Amniotic stem cell (primary cell): ENCODE results near the gene FAM47E.
"Not testable (repeated sequence)": the region's sequence is repeated elsewhere in the genome, so short reads cannot be mapped to it uniquely, and the experiment has no call there.

Source experiments
- DNase-seq: peaks from one replicate; lab custom pipeline; 2025; lab: John Stamatoyannopoulos, UW

FAM47E gene

DNA sequence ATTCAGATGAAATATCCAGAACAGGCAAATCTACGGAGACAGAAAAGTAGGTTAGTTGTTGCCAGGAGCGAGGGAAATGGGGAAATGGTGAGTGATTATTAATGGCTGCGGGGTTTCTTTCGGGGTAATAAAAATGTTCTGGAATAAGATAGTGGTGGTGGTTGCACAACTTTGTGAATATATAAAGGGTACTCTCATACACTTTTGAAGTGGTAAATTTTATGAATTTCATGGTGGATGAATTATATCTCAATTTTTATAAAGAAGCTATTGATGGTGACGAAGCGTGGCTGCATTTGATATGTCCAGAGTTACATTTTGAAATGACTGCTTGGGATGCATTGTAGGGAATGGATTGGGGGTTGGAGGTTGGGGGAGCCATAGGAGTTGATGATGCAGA is 16.3 kb downstream of the FAM47E start:
- DNase-seq = no peak

DNA sequence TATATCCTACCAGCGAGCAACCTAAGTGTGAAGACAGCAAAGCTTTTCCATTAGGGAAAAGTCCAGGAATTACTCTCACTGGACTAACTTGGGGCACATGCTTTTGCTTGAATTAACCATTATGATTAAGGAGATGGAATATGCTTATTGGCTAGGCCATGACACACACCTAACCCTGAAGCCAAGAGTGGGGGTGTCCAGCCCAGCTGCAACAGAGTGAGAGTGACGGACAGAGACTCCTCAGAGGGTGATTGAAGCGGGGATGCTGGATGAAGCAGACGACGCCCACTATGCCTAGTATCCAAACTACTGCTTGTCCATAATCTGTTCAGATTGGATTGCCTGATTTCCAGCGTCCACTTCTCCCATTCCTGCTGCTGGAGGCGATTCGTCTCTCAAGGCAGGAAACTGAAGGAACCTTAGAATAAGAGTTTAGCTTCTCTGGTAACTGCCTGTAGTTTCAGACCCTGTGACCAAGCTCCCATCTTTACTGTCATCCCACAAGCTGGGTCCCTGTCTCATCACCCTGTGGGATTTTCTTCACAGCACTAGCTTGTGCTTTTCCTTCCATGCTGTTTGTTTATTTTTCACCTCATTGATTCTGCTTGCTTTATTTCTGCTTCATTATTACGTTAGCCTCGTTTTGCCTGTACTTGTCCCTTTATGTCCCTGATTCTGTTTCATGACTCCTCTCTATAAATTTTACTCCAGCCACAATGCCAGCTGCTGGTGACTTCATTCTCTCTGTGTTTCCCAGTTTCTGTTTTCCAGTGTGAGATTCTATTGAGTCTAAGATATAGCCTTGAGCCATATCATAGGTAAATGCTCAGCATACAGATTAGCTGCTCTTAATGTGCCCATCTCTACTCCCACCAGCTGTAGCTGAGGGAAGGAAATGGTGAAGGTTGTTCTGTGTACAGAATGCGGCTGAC is 19.0 kb downstream of the FAM47E start:
- DNase-seq = no peak

DNA sequence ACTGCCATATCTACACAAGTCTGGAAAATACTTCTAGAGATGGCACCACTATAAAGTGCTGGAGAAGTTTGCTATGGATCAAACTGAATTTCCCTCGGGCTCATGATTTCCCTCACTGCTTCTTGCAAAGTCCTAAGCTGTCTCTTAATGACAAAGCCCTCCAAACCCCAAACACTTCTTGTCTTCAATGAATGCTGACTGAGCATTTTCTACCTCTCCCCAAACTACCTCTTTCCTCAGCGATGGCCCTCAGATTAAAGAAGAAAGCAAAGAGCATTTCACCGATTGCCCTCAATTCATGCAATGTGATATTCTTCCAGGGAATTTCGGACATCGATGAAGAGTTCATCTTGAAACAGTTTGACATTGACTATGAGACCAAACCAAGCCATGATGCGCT is 19.7 kb downstream of the FAM47E start:
- DNase-seq = no peak

DNA sequence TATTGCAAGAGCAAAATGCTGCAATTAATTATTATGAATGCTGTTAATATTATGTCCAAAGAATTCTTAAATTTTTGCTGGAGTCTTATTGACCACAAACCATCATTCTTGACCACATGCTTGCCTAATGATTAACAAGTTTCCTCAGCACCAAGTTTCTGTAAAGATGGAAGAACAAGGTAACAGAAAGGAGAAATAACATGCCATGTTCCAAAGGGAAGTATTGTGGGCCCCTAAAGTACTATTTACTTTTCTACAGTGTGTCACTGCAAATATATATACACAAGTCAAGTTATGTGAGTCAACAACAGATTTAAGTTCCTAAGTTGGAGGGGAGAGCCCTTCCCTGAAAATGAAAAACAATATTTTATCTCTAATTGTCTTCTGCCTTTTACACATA is 20.6 kb downstream of the FAM47E start:
- no peak for DNase-seq

DNA sequence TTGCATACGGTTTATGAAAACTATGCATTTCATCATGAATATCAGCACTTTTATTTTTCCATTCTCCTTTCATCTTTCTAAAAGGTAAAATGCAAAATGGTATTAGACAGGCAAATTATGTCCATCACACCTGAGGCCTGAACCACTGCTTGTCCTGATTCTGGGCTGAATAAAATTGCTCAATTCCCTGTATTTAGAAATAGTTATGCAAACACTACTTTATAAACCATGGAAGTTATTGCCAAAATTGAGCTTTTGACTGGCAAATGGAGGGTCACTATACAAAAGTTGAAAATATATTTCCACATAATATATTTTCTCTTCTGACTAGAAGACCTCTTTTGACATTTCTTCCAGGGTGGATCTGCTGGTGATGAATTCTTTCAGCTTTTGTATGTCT is 21.1 kb downstream of the FAM47E start:
- no peak for DNase-seq

DNA sequence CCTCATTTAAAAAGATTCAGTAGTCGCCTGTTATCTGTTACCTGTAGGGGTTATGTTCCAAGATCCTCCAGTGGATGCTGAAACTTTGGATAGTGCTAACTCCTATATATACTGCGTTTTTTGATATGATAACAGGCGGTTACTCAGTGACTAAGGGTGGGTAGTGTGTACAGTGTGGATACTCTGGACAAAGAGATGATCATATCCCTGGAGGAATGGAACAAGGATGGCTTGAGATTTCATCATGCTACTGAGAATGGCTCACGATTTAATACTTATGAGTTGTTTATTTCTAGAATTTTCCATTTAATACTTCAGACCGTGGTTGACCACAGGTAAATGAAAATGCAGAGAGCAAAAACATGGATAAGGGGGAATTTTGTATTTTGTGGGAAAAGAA is 21.5 kb downstream of the FAM47E start:
- no peak for DNase-seq

DNA sequence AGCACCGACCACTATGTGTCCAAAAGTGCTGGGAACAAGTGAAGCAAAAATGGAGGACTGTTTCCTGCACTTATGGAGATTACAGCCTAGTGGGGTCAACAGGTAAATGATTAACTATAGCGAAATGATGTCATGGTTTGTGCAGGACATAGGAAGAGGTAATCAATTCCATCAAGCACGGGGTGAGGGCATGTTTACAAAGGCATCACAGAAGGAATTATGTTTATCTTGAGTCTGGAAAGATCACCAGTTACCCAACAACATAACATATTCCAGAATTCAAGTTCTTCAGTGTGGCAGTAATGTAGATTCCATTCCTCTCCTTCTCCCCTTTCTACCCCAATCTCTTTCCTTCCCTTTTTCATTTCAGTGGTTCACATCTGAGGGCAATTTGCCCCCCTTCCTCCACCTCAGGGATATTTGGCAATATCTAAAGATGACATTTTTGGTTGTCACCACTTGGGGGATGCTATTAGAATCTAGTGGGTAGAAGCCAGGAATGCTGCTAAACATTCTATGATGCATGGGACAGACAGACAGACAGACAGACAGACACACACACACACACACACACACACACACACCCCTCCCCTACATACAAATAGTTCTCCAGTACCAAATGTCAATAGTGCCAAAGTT is 24.1 kb downstream of the FAM47E start:
- DNase-seq = no peak

DNA sequence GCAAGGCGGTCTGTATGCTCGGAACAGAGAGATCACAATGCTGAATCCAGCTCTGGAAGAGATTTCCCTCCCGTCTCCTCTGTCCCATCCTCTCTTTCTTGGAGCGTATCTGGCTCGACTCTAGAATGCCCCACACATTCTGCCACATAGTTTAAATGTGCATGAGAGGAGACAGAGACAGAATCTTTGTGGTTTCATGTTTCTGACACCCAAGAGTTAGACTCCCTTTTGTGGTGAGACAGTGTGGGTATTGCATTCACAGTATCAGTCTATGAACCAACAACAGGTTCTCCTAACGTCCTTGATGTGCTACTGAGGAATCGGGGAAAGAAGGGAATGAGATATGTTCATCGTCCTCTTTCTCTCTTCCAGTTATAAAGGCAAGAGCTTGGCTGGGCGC is 25.3 kb downstream of the FAM47E start:
- no peak for DNase-seq

DNA sequence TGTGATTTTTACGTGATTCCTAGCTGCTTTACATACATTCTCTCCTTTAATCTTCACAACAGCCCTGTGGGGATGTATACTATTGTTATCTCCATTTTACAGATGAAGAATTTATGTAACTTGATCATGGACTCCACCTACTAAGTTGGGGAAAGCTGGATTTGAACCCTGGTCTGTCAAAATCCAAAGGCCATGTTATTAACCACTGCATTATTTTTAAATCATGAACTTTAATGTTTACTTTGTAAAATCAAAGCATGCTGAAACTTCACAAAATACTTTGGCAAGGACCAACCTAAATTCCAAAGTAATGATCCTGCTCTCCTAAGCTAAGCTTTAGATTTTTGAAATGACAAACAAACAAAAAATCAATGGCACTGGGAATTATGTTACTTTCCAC is 26.1 kb downstream of the FAM47E start:
- DNase-seq = no peak

DNA sequence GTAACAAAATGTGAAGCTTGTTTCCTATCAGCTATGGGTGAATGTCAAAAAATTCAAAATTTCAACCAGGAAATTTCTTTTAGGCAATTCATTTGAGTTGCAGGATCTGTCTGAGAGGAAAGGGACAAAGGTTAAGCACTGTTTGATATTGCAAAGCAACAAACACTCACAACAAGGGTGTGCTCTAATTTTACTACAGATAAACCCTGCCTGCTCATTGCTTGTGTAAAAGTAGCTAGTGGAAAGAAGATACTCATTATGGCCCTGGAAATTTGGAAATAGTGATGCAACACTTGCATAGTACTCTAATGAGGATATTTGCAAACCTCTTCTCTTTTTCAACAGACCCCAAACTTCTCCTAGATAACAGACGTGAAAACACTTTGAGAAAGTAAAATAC is 27.1 kb downstream of the FAM47E start:
- no peak for DNase-seq

DNA sequence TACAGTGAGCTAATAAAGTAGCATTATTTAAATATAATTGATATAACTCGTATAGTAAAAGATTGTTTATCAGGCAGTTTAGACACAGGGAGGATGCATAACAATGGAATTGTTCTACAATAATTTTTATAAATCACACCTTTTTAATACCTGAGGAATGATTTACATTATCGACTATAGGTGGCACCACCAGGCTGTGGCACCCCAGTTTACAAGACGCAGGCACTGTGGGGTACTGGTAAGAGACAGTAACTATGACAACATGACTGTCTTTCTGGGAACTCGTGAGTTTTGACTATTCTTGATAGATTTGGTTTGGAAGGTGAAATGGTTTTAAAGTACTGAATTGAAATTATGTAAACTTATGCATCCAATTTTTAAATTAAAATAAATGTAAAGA is 27.9 kb downstream of the FAM47E start:
- DNase-seq = no peak

DNA sequence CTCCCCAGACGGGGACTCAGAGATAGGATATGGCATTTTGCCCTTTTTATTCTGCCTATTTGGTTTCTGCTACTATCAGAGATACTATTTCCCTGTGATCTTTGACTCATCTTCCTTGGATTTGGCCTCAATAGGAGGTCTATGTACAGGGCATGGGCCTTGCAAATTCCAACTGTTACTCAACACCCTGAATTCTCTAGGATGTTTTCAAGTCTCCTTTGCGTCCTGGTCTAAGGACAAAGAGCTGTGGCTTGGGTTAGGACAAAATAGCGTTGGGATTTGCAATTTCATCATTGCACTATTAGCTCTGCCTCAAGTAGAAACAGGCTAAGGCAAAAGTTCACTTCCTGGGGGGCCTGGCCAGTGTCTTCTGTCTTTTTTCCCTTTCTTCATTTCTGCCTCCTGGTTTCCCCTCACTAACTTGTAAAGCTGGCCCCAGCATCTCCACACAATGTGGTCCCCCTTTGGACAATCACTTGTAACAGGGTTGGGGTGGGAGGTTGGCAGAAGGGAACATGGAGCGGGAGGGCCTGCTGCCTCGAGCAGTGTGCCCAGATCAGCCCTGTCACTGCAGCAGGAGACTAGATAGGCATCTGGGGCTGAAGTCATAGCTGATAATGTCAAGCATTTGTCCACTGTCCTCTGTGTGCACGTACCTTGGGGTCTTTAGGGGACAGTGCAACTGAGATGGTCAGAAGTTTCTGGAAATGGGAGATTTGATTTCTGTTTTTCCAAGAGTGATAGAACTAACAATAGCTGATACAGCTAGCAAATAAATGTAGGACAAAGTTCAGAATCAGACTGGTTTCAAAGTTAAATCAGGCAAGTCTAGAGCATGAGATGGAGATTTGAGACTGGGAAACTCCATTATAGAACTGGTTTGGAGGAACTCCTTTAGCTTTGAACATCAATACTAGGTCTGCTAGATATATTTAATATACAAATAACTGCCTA is 29.2 kb downstream of the FAM47E start:
- DNase-seq = no peak

DNA sequence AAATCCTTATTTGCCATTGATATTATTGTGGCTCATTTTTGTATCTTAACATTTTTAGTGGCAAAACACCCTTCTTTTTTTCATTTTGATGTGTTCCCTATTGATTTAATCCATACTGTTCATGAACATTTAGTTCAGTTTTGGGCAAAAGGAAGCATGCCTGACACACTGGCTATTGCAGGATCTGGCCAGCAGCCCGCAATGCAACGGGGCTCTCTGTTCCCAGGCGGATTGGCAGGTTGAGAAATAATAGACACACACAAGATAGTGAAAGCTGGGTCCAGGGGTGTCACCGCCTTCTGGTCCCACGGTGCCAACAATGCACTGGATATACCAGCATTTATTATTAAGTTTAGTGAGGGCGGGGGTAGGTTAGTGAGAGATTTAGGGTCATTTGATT is 30.1 kb downstream of the FAM47E start:
- DNase-seq = not testable (repeated sequence)

DNA sequence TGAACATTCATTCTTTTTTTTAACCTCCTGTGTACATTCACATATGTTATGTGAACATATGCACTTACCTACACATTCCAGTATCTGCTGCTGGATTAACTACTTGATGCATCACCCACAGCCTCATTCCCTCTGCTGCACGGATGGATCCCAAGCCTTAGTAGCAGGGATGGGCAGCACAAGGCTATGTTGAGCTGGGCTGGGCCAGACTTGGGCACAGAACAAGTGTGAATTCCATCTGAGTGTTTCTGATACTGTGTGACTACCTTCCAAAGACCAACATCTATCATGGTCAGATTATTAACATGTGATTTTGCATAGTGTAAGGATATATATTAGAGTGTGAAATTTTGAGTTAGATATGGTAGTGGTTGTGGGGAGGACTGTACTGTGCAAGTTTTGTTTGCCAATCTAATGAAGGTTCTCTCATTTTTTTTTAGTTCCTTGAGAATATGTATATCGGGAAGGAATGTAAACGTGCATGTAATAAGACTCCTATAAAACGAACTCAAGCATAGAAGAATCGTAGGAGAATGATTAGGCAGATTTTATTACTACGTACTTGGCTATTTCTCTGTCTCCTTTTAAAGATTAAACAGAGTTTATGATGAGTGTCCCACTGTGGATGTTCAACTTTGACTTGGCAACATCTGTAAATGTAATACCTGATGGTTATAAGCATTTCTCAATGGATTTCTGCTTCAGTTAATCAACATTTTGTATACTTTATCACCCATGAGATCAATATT is 31.6 kb downstream of the FAM47E start:
- no peak for DNase-seq

DNA sequence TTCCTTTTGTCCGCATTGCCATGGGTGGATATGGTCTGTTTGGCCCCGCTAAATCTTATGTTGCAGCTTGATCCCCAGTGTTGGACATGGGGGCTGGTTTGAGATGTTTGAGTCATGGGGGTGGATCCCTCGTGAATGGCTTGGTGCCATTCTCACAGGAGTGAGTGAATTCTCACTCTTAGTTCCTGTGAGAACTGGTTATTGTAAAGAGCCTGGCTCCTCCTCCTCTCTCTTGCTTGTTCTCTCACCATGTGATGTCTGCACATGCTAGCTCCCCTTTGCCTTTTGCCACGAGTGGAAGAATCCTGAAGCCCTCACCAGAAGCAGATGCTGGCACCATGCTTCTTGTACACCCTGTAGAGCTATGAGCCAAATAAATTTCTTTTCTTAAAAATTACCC is 32.4 kb downstream of the FAM47E start:
- no peak for DNase-seq

DNA sequence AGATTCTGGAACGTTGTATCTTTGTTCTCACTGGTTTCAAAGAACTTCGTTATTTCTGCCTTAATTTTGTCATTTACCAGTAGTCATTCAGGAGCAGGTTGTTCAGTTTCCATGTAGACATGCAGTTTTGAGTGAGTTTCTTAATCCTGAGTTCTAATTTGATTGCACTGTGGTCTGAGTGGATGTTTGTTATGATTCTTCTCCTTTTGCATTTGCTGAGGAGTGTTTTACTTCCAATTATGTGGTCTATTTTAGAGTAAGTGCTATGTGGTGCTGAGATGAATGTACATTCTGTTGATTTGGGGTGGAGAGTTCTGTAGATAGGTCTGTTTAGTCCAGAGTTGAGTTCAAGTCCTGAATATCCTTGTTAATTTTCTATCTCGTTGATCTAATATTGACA is 36.3 kb downstream of the FAM47E start:
- not testable (repeated sequence) for DNase-seq

DNA sequence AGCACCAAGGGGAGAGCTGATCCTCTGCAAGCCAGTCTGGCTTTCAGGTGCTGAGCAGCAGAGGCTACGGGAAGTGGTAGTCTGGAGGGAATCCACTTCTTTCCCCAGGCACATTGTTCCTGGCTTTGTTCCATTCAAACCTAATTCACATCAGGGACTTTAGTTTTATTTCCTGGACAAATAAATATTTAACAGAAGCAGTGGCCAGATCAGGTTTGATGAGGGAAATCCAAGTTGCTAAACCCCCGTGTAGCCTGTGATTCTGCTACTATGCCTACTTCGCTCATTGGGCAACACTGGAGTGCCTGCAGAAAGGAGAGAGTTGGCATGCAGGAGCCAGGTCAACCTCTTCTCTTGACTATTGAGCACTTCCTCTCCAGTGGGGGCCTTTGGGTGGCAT is 41.2 kb downstream of the FAM47E start:
- DNase-seq = no peak

DNA sequence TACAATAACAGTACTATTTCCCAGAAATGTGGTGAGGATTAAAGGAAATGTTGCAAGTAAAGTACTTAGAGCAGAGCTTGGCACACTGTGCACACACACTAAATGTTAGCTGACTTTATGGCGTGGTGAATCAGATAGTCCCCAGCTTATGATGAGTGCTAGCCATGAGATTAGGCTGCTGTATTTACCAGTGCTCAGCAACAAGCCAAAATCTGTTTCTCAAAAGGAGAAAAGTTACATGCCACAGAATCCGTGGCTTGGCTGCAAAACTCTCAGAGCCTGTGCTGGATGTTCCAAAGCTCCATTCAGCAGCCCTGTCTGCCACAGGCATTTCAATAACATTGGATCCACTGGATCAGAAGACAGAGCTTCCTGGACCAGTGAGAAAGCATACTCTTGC is 42.3 kb downstream of the FAM47E start:
- no peak for DNase-seq

DNA sequence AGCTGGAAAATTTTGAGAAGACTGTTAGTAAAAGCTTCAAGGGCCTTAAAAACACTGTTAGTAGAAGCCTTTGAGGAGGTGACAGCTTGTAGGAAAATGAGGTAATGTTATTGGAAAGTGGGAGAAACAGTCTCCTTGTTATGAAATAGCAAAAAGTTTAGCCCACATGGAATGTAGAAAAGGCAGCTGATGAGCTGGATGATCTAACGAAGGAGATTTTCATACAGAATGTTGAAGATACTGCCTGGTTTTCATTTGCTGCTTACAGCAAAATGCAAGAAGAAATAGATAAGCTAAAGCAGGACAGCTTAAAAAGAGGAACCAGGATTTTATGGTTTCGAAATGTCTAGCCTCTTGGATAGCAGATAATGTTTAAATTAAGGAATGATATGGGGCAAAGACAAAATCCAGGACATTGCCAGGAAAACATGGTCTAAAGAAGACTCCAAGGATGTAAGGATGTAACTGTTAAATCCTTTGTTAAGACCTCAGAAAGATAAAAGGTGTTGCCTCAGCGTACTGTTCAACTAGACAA is 44.8 kb downstream of the FAM47E start:
- no peak for DNase-seq

DNA sequence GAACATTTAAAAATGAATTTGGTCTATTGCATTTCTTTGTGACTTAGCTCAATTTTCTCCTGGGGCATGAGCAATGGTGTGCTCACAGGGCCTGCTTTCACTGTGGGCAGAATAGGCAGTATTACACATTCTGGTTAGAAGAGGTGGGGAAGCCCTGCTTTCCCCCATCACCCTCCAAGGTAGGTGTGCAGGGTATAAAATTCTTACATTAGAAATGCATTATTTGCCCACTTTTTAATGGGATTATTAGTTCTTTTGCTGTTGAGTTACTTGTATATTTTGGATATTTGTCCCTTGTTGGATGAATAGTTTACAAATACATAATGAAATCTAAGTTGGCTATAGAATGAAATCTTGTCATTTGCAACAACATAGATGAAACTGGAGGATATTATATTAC is 46.7 kb downstream of the FAM47E start:
- DNase-seq = no peak

DNA sequence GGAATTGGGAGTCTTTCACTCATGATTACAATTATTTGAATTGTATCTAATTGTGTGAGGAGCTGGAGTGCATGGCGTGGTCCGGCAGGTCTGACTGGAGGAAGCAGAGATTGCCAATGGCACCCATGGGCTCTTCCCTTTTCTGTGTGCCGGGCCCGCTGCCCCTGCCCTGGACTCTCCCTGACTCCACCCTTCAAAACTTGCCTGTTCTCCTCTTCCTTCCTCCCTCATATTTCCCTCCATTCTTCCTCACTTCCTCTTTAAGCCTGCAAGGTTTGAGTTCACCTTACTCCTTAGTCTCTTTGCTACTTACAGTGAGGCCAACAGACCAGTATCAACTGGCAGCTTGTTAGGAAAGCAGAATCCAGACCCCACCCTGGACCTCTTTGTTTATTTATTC is 48.5 kb downstream of the FAM47E start:
- no peak for DNase-seq
